CD4-positive, alpha-beta T cell (primary cell): ENCODE results near the gene NUAK1. TPM values are rescaled to one million over a fixed set of nuclear protein-coding genes. Genes with fewer than 3 reads are reported as not detected.

Experiments used
- ATAC-seq: fragments of 200-7000 bp; cut with Tn5 transposase; one replicate; pipeline ENCODE4 v1.10.0; 2022; ENCODE audit warnings: mild to moderate bottlenecking; ENCODE audit not compliant: poor library complexity
- CTCF ChIA-PET: fragments of 350-600 bp; sonication (Branson Sonifier 250); formaldehyde crosslinking; loops from one replicate; lab custom pipeline; 2021; ENCODE audit warnings: antibody characterized with exemption, inconsistent platforms; lab: Charles Lee
- POLR2A ChIA-PET: fragments of 350-600 bp; sonication (Branson Sonifier 250); formaldehyde crosslinking; loops from one replicate; lab custom pipeline; 2021; ENCODE audit warnings: antibody characterized with exemption, inconsistent platforms; lab: Charles Lee
- DNase-seq, 14 experiments: peaks; one replicate each; pipeline ENCODE4 v3.0.0-alpha.2; 2013 to 2020; ENCODE audit warnings: mixed read lengths in 2 of 14
- H3K27ac ChIP-seq, 2 donors: one replicate each; pipeline versions ENCODE4 v1.5.1 to v1.7.0; 2013; ENCODE audit warnings: low read length in 2 of 2, low read depth in 1 of 2, mild to moderate bottlenecking in 1 of 2
- H3K27me3 ChIP-seq, 2 experiments: 1 replicate in 1 of 2; 2 replicates in 1 of 2; pipeline versions ENCODE4 v1.6.1 to v1.7.0; 2013; ENCODE audit warnings: low read length in 2 of 2, control low read depth in 1 of 2, mild to moderate bottlenecking in 1 of 2, moderate library complexity in 1 of 2; ENCODE audit not compliant: insufficient read depth in 2 of 2, control insufficient read depth in 1 of 2
- H3K36me3 ChIP-seq: one replicate; pipeline ENCODE4 v1.6.1; 2013; ENCODE audit warnings: low read length, control low read depth; ENCODE audit not compliant: insufficient read depth
- H3K4me1 ChIP-seq: one replicate; pipeline ENCODE4 v1.6.1; 2013; ENCODE audit warnings: low read length, control low read depth; ENCODE audit not compliant: insufficient read depth
- H3K4me3 ChIP-seq: one replicate; pipeline ENCODE4 v1.5.1; 2013; ENCODE audit warnings: mild to moderate bottlenecking, low read length, moderate library complexity
- H3K9me3 ChIP-seq, 2 experiments: 1 replicate in 1 of 2; 2 replicates in 1 of 2; pipeline versions ENCODE4 v1.6.1 to v1.7.0; 2013; ENCODE audit warnings: low read length in 2 of 2, mild to moderate bottlenecking in 2 of 2, control low read depth in 1 of 2, moderate library complexity in 1 of 2; ENCODE audit not compliant: control insufficient read depth in 1 of 2, insufficient read depth in 1 of 2
- H3K27ac Mint-ChIP-seq: one replicate; pipeline ENCODE4 v1.8.0; 2020; ENCODE audit warnings: mixed read lengths
- H3K27me3 Mint-ChIP-seq: one replicate; pipeline ENCODE4 v1.8.0; 2021; ENCODE audit warnings: mixed read lengths
- H3K36me3 Mint-ChIP-seq: one replicate; pipeline ENCODE4 v1.8.0; 2021; ENCODE audit warnings: low read depth, mixed read lengths
- H3K4me1 Mint-ChIP-seq: one replicate; pipeline ENCODE4 v1.8.0; 2021; ENCODE audit warnings: low read depth, mixed read lengths
- H3K4me3 Mint-ChIP-seq: one replicate; pipeline ENCODE4 v1.8.0; 2020; ENCODE audit warnings: mild to moderate bottlenecking, mixed read lengths
- H3K9me3 Mint-ChIP-seq: one replicate; pipeline ENCODE4 v1.8.0; 2020; ENCODE audit warnings: mixed read lengths
- intact Hi-C, 2 experiments: fragments of 100-400 bp; cut with DNase I in 1 of 2; cut with micrococcal nuclease in 1 of 2; formaldehyde crosslinking; loops; one replicate each; pipeline versions ENCODE4 v1.15.1 to v1.9.0; 2023 to 2025; cut with DNase I, micrococcal nuclease
- total RNA-seq, 174 experiments: library from RNA in 2 of 174; stranded (reverse) in 2 of 174; gene quantifications; one replicate each; pipeline ENCODE4 v1.2.3 and lab custom pipeline; 2021 to 2026
- TF ChIP-seq, protein P1 (sequence below): fragments of 200-600 bp; IDR thresholded peaks from one replicate; pipeline ENCODE4 v1.8.0; 2022; ENCODE audit warnings: antibody characterized with exemption, mild to moderate bottlenecking

NUAK1 gene
- total RNA-seq, 2 experiments from 2014 or later = 0.16 TPM; not detected in 1

DNA sequence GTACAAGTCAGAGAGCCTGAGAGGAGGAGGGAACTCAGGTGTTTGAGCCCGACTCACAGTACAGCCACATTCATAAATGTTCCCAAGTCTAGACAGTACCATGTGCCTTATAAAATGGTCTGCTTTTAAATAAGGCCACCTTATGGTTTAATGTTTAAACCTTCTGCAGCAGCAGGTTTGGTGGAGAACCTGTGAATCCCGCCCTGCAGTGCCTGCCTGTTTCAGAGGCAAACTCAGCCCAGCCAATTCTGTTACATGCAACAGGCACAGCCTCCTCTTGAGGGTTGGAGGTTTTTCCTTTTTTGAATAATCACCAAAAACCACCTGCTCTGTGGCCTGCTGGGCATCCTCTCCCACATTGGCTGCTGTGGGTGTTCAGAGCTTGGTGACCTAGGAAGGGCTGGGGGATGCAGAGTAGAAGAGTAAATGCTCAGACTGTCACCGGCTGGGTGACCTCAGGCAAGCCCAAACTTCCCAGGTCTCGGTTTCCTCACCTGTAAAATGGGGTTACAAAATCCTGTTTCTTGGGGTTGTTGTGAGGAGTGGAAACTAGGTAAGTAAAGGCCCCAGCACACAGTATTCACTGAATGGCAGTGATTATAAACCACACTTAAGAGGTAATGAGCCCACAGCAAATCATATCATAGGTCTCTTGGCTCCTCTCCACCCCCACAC, 28.0 kb downstream of the NUAK1 start:
- peaks cover 57% of the 10 kb centered on the region for H3K27me3 Mint-ChIP-seq
- no peak overlapping the region for H3K4me3 Mint-ChIP-seq
- no peaks in the 10 kb centered on the region for H3K36me3 Mint-ChIP-seq
- Histone ChIP-seq H3K36me3 (no peaks in the 10 kb centered on the region), H3K4me3 (no peak overlapping the region), H3K27ac (no peak overlapping the region), H3K27me3 (peaks cover 15 to 27% of the 10 kb centered on the region in 2 experiments), H3K9me3 (no peaks in the 10 kb centered on the region), H3K4me1 (no peaks in the 10 kb centered on the region)
- H3K27ac Mint-ChIP-seq = no peak overlapping the region
- no peaks in the 10 kb centered on the region for H3K4me1 Mint-ChIP-seq
- CTCF ChIA-PET = no interaction called here
- POLR2A ChIA-PET = no interaction called here
- no peak for DNase-seq
- TF ChIP-seq, protein P1, sequence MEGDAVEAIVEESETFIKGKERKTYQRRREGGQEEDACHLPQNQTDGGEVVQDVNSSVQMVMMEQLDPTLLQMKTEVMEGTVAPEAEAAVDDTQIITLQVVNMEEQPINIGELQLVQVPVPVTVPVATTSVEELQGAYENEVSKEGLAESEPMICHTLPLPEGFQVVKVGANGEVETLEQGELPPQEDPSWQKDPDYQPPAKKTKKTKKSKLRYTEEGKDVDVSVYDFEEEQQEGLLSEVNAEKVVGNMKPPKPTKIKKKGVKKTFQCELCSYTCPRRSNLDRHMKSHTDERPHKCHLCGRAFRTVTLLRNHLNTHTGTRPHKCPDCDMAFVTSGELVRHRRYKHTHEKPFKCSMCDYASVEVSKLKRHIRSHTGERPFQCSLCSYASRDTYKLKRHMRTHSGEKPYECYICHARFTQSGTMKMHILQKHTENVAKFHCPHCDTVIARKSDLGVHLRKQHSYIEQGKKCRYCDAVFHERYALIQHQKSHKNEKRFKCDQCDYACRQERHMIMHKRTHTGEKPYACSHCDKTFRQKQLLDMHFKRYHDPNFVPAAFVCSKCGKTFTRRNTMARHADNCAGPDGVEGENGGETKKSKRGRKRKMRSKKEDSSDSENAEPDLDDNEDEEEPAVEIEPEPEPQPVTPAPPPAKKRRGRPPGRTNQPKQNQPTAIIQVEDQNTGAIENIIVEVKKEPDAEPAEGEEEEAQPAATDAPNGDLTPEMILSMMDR = no peak
- no peak for ATAC-seq
- intact Hi-C loops = no loop called here
- H3K9me3 Mint-ChIP-seq = no peaks in the 10 kb centered on the region

DNA sequence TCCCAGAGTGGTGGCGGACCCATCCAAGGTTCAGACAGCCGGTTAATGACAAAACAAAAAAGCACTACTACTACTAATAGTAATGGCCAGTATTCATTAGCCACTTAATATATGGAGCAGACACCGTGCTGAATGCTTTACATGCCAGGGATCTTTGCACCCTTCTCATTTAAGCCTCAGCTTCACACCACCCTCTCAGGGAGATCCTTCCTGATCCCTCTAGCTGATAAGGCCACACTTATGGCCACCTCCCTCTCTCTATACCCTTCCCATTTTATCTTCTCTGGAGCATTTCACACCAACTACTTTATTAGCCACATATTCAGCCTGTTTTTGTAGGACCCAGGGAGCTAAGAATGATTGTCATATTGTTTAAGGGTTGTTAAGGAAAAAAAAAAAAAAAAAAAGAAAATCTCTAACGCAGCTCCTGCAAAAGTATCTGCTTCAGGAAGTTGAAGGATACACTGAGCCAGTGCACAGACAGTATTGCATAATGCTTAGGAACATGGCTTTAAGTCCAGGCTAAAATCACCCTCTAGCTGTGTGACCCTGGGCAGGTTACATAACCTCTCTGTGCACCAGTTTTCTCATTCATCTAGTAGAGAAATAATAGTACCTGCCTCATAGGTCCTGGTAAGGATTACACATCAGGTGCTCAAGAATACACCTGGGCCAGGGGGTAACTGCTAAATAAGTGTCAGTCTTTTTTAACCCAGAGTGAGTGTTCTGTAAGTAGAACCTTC, 29.4 kb downstream of the NUAK1 start:
- Mint-ChIP-seq H3K9me3 (no peaks in the 10 kb centered on the region), H3K36me3 (no peaks in the 10 kb centered on the region), H3K4me3 (no peak overlapping the region), H3K4me1 (no peaks in the 10 kb centered on the region), H3K27me3 (peaks cover 48% of the 10 kb centered on the region), H3K27ac (no peak overlapping the region)
- DNase-seq (no peak), ATAC-seq (no peak)
- H3K27me3 ChIP-seq = peaks cover 15 to 27% of the 10 kb centered on the region in 2 experiments
- no peak overlapping the region for H3K4me3 ChIP-seq
- no peaks in the 10 kb centered on the region for H3K9me3 ChIP-seq
- no peaks in the 10 kb centered on the region for H3K4me1 ChIP-seq
- TF ChIP-seq, protein P1 = no peak
- no peaks in the 10 kb centered on the region for H3K36me3 ChIP-seq
- no peak overlapping the region for H3K27ac ChIP-seq
- ChIA-PET CTCF (interaction anchor here (0.7 kb wide), 1 partner anchor 1627 kb away, joined by 5 read pairs; no protein-coding TSS in a partner anchor), POLR2A (no interaction called here)
- intact Hi-C loops = no loop called here

DNA sequence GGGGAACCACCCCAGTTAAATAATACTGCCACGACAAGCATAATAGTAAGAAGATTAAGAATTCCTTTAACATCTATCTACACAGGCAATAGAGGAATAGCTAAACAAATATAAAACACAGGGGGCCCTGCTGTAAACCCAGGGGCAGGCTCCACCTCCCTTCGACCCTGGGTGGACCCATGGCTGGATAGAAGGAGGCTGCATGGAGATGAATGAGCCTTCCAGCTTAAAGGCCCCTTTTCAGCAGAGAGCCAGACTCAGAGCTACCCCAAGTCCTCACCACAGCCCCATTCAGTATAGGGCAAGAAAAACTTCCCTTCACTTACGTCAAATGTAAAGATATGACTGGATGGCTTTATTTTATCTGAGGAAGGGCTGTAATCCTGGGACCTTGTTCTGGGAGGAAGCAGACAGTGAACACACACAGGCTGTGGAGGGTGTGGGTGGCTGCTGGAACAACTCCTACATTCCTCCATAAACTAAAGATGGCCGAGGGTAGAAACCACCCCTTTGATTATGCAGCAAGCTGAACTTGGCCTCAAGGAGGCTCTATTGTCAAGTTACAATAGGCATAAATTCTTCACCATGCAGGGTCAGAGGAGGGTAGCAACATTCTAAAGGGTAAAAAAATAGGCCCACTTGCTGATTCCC, 30.4 kb downstream of the NUAK1 start:
- H3K9me3 ChIP-seq = no peaks in the 10 kb centered on the region
- DNase-seq (no peak), ATAC-seq (no peak)
- H3K9me3 Mint-ChIP-seq = no peaks in the 10 kb centered on the region
- peaks cover 15 to 27% of the 10 kb centered on the region in 2 experiments for H3K27me3 ChIP-seq
- TF ChIP-seq, protein P1 = no peak
- intact Hi-C loops = no loop called here
- H3K27ac ChIP-seq = no peak overlapping the region
- no peaks in the 10 kb centered on the region for H3K36me3 Mint-ChIP-seq
- no peak overlapping the region for H3K4me3 Mint-ChIP-seq
- no peaks in the 10 kb centered on the region for H3K4me1 Mint-ChIP-seq
- no peak overlapping the region for H3K4me3 ChIP-seq
- POLR2A ChIA-PET = no interaction called here
- no peak overlapping the region for H3K27ac Mint-ChIP-seq
- CTCF ChIA-PET = no interaction called here
- no peaks in the 10 kb centered on the region for H3K4me1 ChIP-seq
- peaks cover 53% of the 10 kb centered on the region for H3K27me3 Mint-ChIP-seq
- H3K36me3 ChIP-seq = no peaks in the 10 kb centered on the region
